ENCODE data around the gene ELL. TPM values are rescaled to one million over a fixed set of nuclear protein-coding genes. Genes with fewer than 3 reads are reported as not detected.

ELL gene
- total RNA-seq, 1 donor from 2014 or later: 9.3 TPM

- DNase-seq (peak; percentile 63), ATAC-seq (peak; percentile 65)
- intact Hi-C loops (cut with micrococcal nuclease): no loop called here
Measured at GRCh38 chr19:18397242-18398202, 124.3 kb downstream of the ELL start, which contains the start of gene LRRC25. Gene LRRC25 (minus strand): TSS chr19:18397622. CDS start chr19:18396963, 659 bp downstream.

DNA sequence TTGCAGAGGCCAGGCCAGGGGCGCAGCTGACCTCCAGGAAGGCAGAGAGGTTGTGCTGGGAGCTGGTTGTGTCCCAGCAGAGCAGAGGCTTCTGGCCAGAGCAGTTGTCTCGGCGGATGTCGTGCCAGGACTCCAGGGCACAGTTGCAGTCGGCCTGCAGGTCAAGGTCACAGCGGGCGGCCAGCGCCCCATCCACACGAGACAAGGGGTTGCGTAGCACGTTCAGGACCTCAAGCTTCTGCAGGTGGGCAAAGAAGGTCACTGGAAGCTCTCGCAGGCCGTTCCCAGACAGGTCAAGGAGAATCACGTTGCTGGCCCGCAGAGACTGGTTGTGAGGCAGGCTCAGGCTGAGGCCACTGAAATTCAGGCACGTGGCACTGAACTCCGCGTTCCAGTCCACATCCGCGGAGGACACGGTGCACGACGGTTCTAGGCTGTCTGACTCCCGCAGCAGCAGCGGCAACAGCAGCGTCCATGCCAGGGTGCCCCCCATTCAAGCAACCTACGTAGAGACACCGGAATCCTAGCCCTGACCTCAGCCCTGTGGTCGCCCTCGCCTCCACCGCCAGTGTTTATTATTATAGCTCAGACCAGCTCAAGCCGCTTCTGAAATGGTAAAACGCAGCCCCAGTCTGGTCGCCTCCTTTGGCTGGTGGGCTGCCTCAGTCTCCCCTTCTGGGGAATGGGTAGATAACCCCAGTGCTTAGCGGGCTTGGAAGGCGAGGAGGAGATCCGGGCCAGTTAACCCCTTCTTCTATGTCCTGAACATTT, 125.2 kb downstream of the ELL start:
- peak; percentile 57 for DNase-seq
- no peak for ATAC-seq
- intact Hi-C loops (cut with micrococcal nuclease): no loop called here

- ATAC-seq (peak; percentile 35), DNase-seq (peak; percentile 64)
- intact Hi-C loops (cut with micrococcal nuclease): no loop called here
Measured at GRCh38 chr19:18393836-18394235, 128.0 kb downstream of the ELL start.

DNA sequence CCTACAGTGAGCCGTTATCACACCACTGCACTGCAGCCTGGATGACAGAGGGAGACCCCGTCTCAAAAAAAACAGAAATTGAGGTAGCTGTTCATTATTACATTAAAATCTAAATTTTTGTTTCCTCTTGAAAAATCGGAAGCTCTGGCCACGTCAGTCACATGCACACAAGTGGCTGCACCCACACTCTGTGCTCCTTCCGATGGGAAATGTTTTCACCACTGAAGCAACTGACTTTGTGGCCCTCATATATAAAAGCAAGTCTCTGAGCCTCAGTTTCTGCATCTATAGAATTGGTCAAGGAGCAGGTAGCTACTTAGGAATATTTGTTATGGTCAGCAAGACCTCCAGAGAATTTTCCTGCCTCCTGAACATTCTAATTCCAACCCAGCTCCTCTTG, 128.9 kb downstream of the ELL start:
- intact Hi-C loops (cut with micrococcal nuclease): no loop called here
- ATAC-seq (no peak), DNase-seq (no peak)

Other genes starting within 250 kb of the ELL start
- gene IQCN, start 247.6 kb downstream of the ELL start, total RNA-seq: 0.57 TPM
- 89.2 TPM for gene JUND, start 240.4 kb downstream of the ELL start, total RNA-seq
- gene LSM4, start 199.0 kb downstream of the ELL start, total RNA-seq: 98.0 TPM
- gene PGPEP1, start 181.5 kb downstream of the ELL start, total RNA-seq: 41.2 TPM
- 0.27 TPM for gene GDF15, start 135.9 kb downstream of the ELL start, total RNA-seq
- gene LRRC25, start 124.4 kb downstream of the ELL start, total RNA-seq: 2.9 TPM
- 36.4 TPM for gene SSBP4, start 102.7 kb downstream of the ELL start, total RNA-seq
- gene ISYNA1, start 83.9 kb downstream of the ELL start, total RNA-seq: 24.4 TPM
- gene FKBP8, start 21.5 kb upstream of the ELL start, total RNA-seq: 181 TPM
- 43.9 TPM for gene KXD1, start 35.8 kb upstream of the ELL start, total RNA-seq
- gene UBA52, start 49.8 kb upstream of the ELL start, total RNA-seq: 725 TPM
- gene REX1BD, start 66.7 kb upstream of the ELL start, total RNA-seq: 75.8 TPM
- gene CRLF1, start 84.7 kb upstream of the ELL start, total RNA-seq: 21.4 TPM
- 1.5 TPM for gene TMEM59L, start 90.8 kb upstream of the ELL start, total RNA-seq
- 5.8 TPM for gene KLHL26, start 115.0 kb upstream of the ELL start, total RNA-seq
- 10.3 TPM for gene CRTC1, start 161.6 kb upstream of the ELL start, total RNA-seq